Measurements from ENCODE around the gene GPR161.

GPR161 gene

DNA sequence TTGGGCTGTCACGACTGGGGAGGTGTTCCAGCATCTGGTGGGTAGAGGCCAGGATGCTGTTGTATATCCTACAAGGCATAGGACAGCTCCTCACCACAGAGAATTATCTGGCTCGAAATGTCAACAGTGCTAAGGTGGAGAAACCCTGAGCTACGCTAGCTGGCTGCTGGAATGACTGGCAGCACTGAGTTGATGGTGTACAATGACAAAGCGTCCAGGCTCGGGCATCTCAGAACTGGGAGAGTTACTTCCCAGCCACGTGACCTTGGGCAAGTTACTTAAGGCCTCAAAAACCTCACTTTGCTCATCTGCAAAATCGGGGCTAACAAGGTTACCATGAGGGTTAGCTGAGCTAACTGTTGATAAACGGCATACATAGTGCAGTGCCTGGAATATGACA lies 35.4 kb downstream of the GPR161 start:
- Histone ChIP-seq H3K36me3 (ENCODE audit: insufficient read depth, low read depth, low read length) (peaks cover 22% of the 10 kb centered on the region; the same call in 1 of the 2 replicates), H3K9me3 (ENCODE audit: insufficient read depth, low read depth, low read length) (no peaks in the 10 kb centered on the region), H3K27ac (ENCODE audit: low read length) (no peak overlapping the region), H3K27me3 (ENCODE audit: insufficient read depth, low read length) (no peaks in the 10 kb centered on the region), H3K4me1 (ENCODE audit: insufficient read depth, low read length) (no peaks in the 10 kb centered on the region), H3K4me3 (ENCODE audit: low read length) (no peak overlapping the region), H3K9ac (ENCODE audit: low read depth, low read length) (no peak overlapping the region)

DNA sequence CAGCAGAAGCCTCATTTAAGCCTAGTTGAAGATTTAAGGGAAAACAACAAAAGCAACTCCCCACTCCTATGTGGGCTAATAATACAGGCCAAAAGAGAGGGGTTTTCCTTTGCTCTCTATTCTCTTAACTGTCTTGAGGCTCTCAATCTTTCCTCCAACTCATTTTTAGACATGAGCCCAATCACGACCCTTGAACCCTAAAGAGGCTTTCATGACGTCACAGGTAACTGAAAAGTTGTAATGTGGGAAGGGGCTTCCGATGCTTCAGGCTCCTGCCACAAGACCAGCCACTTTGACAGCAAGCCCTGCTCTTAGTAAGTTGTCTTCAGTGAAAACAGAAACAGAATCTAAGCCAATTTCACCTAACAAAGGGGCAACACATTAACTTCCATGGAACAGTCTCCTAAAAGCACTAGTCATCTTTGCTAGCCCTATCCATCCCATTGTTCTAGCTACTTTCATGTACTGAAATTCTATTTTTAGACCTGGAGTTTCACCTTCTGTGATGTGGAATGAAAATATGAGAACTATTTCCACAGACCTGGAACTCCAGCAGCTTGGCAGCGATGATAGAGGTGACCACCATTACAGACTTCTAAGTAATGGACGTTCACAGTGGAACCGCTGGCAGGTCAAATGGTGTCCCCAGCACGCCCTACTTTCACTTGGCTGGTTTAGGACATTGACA lies 36.3 kb downstream of the GPR161 start:
- Histone ChIP-seq H3K27me3 (ENCODE audit: insufficient read depth, low read length) (no peaks in the 10 kb centered on the region), H3K9me3 (ENCODE audit: insufficient read depth, low read depth, low read length) (no peaks in the 10 kb centered on the region), H3K36me3 (ENCODE audit: insufficient read depth, low read depth, low read length) (peaks cover 27% of the 10 kb centered on the region; the same call in 1 of the 2 replicates), H3K4me1 (ENCODE audit: insufficient read depth, low read length) (no peaks in the 10 kb centered on the region), H3K4me3 (ENCODE audit: low read length) (no peak overlapping the region), H3K9ac (ENCODE audit: low read depth, low read length) (no peak overlapping the region), H3K27ac (ENCODE audit: low read length) (no peak overlapping the region)

DNA sequence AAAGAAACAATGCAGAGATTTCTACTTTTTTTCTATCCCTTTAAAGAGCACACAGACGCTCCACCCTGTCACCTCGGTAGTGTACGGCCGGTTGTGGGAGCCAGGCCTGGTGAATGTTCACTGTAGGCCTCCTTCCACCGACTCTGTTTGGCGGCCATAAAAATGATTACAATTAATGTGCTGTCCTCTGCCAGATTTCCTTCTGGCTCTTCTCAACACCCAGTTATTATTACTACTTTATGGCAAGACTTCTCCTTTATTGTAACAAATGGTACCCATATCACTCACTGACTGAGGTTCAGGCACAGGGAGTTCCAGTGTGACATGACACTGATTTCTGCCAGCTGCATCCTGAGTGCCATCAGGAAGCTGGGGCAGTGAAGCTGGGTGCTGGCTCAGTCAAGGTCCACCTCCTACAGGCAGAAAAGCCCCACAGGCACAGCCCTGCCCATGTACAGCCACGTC lies 37.4 kb downstream of the GPR161 start:
- Histone ChIP-seq H3K36me3 (ENCODE audit: insufficient read depth, low read depth, low read length) (peaks cover 28% of the 10 kb centered on the region; the same call in 1 of the 2 replicates), H3K27me3 (ENCODE audit: insufficient read depth, low read length) (no peaks in the 10 kb centered on the region), H3K9me3 (ENCODE audit: insufficient read depth, low read depth, low read length) (no peaks in the 10 kb centered on the region), H3K9ac (ENCODE audit: low read depth, low read length) (no peak overlapping the region), H3K27ac (ENCODE audit: low read length) (no peak overlapping the region), H3K4me3 (ENCODE audit: low read length) (no peak overlapping the region), H3K4me1 (ENCODE audit: insufficient read depth, low read length) (no peaks in the 10 kb centered on the region)

DNA sequence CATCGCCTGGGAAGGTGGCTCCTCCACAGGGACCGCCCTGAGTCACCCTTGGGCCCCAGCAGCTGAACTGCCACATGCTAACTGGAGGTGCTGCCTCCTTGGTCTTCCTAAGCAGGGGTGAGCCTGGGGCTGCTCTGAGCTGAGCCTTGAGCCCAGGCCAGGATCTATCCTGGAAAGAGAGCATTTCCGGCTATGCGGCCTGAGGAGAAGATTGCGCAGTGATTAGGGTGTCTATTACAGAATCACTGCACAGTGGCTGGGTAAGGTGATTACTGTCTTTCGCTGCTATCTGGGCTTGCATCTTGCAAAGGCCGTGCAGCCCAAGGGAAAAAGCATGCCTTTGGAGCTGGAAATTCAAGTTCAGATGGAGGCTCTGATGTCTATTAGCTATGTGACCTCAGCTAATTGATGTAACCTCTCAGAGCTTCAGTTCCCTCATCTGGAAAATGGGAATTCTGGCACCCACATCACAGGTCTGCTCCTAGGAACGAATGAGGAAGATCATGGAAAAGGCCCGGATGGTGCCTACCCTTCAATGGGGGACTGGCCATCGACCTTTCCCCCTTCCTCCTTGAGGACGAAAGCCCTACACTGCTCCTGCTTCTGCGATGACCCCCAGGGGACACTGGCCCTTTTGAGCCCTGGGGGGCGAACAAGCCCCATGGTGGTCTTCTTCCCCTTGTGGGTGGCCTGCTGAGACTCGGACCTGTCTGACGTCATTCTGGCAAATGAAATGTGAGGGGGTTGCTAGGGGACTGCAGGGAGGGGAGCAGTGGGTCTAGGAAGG lies 38.0 kb downstream of the GPR161 start:
- no peak overlapping the region for H3K27ac ChIP-seq (ENCODE audit: low read length)
- H3K4me1 ChIP-seq (ENCODE audit: insufficient read depth, low read length), result no peaks in the 10 kb centered on the region
- no peak overlapping the region for H3K9ac ChIP-seq (ENCODE audit: low read depth, low read length)
- no peak overlapping the region for H3K4me3 ChIP-seq (ENCODE audit: low read length)
- no peaks in the 10 kb centered on the region for H3K9me3 ChIP-seq (ENCODE audit: insufficient read depth, low read depth, low read length)
- H3K36me3 ChIP-seq (ENCODE audit: insufficient read depth, low read depth, low read length), result peaks cover 25% of the 10 kb centered on the region; the same call in 1 of the 2 replicates
- H3K27me3 ChIP-seq (ENCODE audit: insufficient read depth, low read length), result no peaks in the 10 kb centered on the region

DNA sequence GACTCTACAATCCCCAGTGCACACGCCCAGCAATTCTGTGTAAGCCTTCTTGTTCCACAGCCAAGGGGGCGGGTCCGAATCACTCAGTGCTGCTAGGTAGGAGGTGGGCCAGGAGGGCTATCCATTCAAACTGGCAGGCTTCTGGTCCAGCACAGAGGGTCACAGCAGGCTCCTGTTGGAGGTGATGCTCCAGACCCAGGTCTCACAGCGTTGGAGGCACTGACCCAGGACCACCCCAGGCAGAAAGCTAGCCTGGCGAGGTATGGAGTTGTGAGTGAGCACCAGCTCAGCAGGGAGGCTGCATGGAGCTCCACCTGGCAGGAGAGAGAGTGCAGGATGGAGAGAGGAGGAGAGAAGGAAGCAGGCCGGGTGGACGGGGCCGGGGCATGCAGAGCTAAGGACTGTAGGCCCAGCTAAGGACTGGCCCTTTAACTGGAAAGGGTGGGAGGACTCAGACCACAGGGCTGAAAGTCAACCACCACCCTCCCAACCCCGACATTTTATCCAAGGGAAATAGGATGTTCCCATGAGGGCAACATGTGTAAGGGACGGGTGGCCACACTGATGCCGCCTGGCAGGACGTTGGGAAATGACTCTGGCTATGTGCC lies 38.7 kb downstream of the GPR161 start:
- H3K36me3 ChIP-seq (ENCODE audit: insufficient read depth, low read depth, low read length), result peaks cover 25% of the 10 kb centered on the region; the same call in 1 of the 2 replicates
- no peak overlapping the region for H3K9ac ChIP-seq (ENCODE audit: low read depth, low read length)
- no peaks in the 10 kb centered on the region for H3K9me3 ChIP-seq (ENCODE audit: insufficient read depth, low read depth, low read length)
- H3K27me3 ChIP-seq (ENCODE audit: insufficient read depth, low read length), result no peaks in the 10 kb centered on the region
- H3K4me1 ChIP-seq (ENCODE audit: insufficient read depth, low read length), result no peaks in the 10 kb centered on the region
- H3K4me3 ChIP-seq (ENCODE audit: low read length), result no peak overlapping the region
- no peak overlapping the region for H3K27ac ChIP-seq (ENCODE audit: low read length)

DNA sequence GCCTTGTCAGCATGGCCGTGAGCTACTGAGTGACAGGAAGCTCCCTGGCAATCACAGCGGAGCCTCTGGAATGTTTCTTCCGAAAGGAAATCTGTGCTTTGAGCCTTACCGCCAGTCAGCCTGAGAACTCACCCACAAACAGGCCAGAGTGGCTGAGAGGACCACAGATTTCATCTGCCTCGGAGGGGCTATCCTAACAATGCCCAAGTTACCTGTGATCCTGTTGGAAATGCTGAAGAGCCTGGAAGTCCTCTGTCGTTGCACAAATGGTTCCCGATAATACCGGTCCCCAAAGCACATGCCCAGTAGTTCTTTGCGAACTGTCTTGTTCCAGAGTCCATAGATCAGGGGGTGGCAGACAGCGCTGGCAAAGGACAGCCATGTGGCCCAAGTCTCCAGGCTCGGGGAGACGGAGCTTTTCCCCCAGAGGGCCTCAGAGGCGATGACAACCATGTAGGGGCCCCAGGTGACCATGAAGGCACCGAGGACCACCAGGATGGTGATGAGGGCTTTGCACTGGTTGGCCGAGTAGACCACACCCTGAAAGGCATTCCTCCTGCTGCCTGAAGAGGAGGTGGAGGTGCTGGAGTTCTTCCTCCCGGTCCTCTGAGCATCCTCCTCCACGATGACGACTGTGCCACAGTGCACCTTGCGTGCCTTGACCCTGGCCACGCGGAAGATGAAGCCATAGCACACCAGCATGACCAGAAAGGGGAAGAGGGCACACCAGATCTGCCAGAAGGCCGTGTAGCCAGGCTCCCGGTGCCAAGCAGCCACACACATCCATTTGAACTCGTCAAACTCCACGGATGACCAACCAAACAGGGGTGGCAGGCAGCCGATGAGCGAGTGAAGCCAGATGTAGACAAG lies 40.2 kb downstream of the GPR161 start:
- no peaks in the 10 kb centered on the region for H3K27me3 ChIP-seq (ENCODE audit: insufficient read depth, low read length)
- no peaks in the 10 kb centered on the region for H3K9me3 ChIP-seq (ENCODE audit: insufficient read depth, low read depth, low read length)

DNA sequence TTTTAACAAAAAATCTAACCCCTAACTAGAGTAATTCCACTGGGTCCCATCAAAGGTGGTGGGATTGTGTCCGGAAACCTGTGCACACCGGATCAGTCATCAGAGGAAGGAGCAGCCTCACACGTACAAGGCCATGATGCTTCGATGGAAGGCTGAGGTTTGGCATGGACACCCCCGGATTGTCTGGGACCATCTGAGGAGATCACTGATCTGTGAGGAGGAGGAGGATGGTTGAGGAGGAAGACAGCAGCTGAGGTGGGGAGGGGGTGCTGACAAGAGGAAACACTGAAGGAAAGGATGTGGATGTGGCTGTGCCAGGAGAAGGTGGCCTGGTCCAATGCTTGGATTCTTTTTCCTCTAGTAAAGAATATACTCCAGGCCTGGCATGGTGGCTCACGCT lies 41.3 kb downstream of the GPR161 start:
- peaks cover 18% of the 10 kb centered on the region; the same call in 1 of the 2 replicates for H3K36me3 ChIP-seq (ENCODE audit: insufficient read depth, low read depth, low read length)
- H3K27ac ChIP-seq (ENCODE audit: low read length), result no peak overlapping the region
- H3K4me1 ChIP-seq (ENCODE audit: insufficient read depth, low read length), result no peaks in the 10 kb centered on the region
- H3K27me3 ChIP-seq (ENCODE audit: insufficient read depth, low read length), result no peaks in the 10 kb centered on the region
- no peak overlapping the region for H3K9ac ChIP-seq (ENCODE audit: low read depth, low read length)
- H3K9me3 ChIP-seq (ENCODE audit: insufficient read depth, low read depth, low read length), result no peaks in the 10 kb centered on the region
- no peak overlapping the region for H3K4me3 ChIP-seq (ENCODE audit: low read length)

More for the DNA sequence above, 40.2 kb downstream of the GPR161 start:
- H3K36me3 ChIP-seq (ENCODE audit: insufficient read depth, low read depth, low read length), result peaks cover 21% of the 10 kb centered on the region; the same call in 1 of the 2 replicates
- H3K4me3 ChIP-seq (ENCODE audit: low read length), result no peak overlapping the region
- no peaks in the 10 kb centered on the region for H3K4me1 ChIP-seq (ENCODE audit: insufficient read depth, low read length)
- H3K27ac ChIP-seq (ENCODE audit: low read length), result no peak overlapping the region
- H3K9ac ChIP-seq (ENCODE audit: low read depth, low read length), result no peak overlapping the region

DNA sequence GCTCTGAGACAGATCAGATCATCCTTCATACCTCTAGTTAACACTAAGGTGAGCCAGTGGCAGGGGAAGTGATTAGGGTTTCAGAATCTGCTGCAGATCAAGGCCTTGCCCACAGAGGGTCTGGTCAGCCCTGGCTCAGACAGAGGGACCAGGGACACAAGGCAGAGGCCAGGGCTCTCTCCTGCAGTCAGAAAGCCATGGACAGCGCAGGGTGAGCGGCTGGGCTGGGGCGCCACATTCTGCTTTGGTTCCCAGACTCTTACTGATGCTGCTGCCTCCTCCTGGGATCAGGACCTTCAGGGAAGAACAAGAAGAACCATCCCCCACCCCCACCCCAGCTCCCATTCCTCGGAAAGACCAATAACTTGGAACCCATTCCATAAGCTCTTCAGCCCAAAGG lies 43.1 kb downstream of the GPR161 start:
- Histone ChIP-seq H3K27ac (ENCODE audit: low read length) (no peak overlapping the region), H3K4me3 (ENCODE audit: low read length) (no peak overlapping the region), H3K27me3 (ENCODE audit: insufficient read depth, low read length) (no peaks in the 10 kb centered on the region), H3K4me1 (ENCODE audit: insufficient read depth, low read length) (no peaks in the 10 kb centered on the region), H3K36me3 (ENCODE audit: insufficient read depth, low read depth, low read length) (peaks cover 22% of the 10 kb centered on the region; the same call in 1 of the 2 replicates), H3K9ac (ENCODE audit: low read depth, low read length) (no peak overlapping the region), H3K9me3 (ENCODE audit: insufficient read depth, low read depth, low read length) (no peaks in the 10 kb centered on the region)

DNA sequence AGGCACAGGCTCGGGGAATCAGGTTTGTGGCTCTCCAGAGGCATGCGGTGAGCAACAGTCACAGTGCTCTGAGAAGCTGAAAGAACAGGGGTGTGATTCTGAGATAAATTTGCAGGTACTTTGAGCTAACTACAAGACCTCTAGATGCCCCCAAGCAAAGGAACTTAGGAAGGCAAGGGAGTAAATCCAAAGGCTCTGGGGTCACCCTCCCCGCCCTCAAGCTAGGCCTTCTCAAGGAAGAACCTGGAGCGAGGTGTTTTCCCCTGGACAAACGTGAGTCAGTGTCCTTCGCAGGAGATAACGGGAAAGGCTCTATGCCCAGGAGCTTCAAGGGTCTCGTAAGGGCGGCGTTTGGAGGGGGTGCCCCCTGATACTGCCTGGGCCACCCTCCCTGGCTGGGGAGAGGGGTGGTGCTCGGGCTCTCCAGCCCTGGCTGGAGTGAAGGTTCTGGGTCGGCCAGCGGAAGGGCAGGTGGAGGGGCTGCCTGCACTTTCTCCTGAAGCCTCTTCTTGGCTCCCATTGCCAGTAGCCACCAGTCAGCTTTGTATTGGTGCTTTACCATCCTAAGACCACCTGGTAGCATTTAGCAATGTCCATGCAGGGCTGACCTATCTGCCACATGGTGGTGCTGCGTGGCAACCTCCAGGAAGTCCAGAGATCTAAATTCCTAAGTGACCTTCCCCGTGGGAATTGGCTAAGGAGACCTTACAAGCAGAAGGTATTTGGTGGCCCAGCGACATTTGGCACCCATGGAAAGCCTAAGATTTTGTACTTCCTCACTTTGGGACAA lies 44.0 kb downstream of the GPR161 start:
- Histone ChIP-seq H3K36me3 (ENCODE audit: insufficient read depth, low read depth, low read length) (peaks cover 21% of the 10 kb centered on the region; the same call in 1 of the 2 replicates), H3K27me3 (ENCODE audit: insufficient read depth, low read length) (no peaks in the 10 kb centered on the region), H3K27ac (ENCODE audit: low read length) (no peak overlapping the region), H3K4me3 (ENCODE audit: low read length) (no peak overlapping the region), H3K9me3 (ENCODE audit: insufficient read depth, low read depth, low read length) (no peaks in the 10 kb centered on the region), H3K4me1 (ENCODE audit: insufficient read depth, low read length) (no peaks in the 10 kb centered on the region), H3K9ac (ENCODE audit: low read depth, low read length) (no peak overlapping the region)

DNA sequence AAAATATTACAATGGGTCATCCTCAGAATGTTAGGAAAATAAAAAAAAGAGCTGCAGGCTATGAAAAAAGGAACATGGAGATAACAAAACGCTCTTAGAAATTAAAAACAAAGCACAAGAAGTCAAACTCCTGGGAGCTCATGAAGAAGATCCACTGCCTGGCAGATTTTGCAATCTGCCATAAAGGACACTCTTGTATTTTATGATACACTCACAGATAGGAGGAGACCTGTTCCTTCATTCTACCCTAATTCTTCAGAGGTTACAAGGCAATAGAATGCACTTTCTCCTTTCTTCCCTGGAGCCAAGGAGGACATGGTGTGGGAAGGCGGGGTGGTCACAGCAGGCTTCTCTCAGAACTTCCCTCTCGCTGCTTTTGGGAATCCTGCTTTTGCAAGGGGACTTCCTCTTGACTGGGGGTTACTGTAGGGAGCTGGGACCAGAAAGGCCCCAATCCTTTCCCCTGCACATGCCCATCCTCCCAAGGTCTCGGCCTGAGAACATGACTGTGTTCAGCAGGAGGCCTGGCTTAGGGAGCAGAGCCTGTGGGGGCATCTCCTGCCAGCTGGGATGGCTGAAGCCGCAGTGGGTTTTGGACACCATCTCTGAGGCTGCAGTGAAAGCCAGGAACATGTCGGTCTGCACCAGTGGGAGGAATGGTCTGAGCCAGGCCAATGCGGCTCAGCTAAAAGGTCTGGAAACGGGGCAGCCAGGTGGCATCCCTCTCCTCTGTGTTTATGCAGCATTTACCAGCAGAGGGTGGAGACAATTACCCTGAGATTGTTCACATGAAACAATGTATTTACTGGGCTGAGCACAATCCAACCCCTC lies 44.8 kb downstream of the GPR161 start:
- Histone ChIP-seq H3K4me3 (ENCODE audit: low read length) (no peak overlapping the region), H3K9me3 (ENCODE audit: insufficient read depth, low read depth, low read length) (no peaks in the 10 kb centered on the region), H3K27me3 (ENCODE audit: insufficient read depth, low read length) (no peaks in the 10 kb centered on the region), H3K9ac (ENCODE audit: low read depth, low read length) (no peak overlapping the region), H3K27ac (ENCODE audit: low read length) (no peak overlapping the region), H3K36me3 (ENCODE audit: insufficient read depth, low read depth, low read length) (peaks cover 26% of the 10 kb centered on the region), H3K4me1 (ENCODE audit: insufficient read depth, low read length) (no peaks in the 10 kb centered on the region)

Measured in iPS-20b (cell line).